ENCODE results near the gene PTOV1.
A peak's percentile ranks its signal among the peaks of the same experiment; 100 is the strongest.
"Not testable (repeated sequence)": the region's sequence is repeated elsewhere in the genome, so short reads cannot be mapped to it uniquely, and the experiment has no call there.

The PTOV1 gene

DNA sequence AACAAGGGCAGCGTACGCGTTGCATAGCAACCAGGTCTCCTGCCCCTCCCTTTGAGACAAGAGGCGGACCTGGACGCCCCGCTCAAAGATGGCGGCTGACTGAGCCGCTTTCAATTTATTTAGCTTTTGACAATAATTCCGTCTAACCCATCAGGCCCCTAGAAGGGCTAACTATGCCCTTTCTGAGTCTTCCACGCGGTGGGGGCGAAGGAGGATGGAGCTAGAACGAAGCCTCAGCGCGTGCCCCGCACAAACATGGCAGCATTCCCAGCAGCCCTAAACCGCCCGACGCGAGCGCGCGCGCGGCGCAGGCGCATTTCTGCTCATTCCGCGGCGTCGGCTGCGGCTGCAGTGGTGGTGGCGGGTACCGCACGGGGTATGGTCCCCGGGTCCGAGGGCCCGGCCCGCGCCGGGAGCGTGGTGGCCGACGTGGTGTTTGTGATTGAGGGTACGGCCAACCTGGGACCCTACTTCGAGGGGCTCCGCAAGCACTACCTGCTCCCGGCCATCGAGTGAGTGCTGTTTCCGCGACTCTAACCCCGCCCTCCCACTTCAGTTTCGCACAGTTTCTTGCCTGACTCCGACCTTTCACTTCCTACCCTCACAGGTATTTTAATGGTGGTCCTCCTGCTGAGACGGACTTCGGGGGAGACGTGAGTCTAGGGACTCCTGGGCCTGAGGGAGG, 32.9 kb upstream of the PTOV1 start, which contains the start of gene MED25:
TSS of gene MED25 (plus strand) at position 326 of the 685 bp plus-strand sequence. CDS start at position 379, 53 bp downstream.
- peak; percentile 86 for DNase-seq (ENCODE audit: low spot score)

DNA sequence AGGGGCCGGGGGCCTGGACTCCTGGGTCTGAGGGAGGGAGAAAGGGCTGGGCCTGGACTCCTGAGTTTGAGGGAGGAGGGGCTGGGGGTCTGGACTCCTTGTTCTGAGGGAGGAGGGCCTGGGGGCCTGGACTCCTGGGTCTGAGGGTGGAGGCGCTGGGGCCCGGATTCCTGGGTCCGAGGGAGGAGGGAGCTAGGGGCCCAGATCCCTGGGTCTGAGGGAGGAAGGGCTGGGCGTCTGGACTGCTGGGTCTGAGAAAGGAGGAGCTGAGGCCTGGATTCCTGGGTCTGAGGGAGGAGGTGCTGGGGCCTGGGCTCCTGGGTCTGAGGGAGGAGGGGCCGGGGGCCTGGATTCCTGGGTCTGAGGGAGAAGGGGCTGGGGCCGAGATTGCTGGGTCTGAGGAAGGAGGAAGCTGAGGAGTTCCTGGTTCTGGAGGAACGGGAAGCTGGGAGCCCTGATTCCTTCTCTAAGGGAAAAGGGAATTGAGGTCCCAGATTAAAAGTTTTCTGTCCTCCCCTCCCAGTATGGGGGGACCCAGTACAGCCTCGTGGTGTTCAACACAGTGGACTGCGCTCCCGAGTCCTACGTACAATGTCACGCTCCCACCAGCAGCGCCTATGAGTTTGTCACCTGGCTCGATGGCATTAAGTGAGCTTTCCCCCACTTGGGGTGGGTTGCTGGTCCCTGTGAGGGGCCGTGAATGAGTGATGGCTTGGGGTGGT, 32.1 kb upstream of the PTOV1 start:
- DNase-seq (ENCODE audit: low spot score): no peak

DNA sequence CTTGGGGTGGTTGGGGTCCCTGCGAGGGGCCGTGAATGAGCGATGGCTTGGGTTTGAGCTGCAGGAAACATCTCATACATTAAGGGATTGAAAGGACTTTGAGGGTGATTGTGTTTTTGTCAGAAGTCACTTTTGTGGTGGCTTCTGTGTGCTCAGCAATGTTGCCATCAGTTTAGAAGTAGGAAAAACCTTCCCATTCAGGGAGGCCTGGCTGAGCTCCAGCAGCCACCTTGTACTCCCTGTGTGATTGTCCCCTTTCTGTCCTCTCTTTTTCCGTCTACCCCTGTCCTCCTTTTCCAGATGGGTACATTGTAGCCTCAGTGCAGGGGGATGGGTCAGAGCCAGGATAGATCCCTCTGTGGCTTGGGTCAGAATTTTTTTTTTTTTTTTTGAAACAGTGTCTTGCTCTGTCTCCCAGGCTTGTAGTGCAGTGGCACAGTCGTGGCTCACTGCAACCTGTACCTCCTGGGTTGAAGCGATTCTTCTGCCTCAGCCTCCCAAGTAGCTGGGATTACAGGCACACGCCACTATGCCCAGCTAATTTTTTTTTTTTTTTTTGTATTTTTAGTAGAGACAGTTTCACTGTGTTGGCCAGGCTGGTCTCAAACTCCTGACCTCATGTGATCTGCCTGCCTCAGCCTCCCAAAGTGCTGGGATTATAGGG, 31.4 kb upstream of the PTOV1 start:
- not testable (repeated sequence) for DNase-seq (ENCODE audit: low spot score)

DNA sequence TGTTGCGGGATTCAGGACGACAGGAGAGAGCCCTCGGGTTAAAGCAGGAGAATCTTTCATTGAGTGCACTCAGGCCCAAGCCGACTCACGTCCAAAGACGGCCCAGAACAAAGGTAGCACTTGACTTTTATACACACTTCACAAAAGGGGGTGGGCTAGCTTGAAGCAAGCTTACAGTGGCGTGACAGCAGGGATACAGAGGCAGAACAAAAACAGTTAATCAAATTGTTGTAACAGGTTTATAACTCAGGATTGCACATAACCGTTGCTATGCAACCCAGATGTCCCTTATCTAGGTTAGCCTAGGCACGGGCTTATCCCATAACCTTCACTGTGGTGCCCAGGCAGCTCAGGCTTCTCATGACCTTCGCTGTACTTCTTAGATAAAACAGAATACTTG, 30.8 kb upstream of the PTOV1 start:
- DNase-seq (ENCODE audit: low spot score): no peak

DNA sequence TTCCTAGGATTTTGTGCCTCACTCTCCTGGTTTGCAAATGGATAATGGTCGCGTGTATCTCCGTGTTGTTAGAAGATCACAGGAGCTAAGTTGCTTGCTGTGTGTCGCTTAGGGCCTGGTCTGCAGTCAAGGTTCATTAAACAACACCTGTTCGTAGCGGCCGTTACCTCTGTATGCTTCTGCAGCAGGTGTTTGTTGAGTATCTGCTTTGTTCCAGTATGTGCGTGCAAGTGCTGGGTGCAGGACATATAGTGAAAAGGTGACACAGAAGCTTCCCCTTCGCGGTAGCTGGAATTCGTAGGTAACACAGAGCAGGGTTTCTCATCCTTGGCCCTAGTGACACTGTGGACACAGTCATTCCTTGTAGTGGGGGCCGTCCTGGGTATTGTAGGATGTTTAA, 27.5 kb upstream of the PTOV1 start:
- no peak for DNase-seq (ENCODE audit: low spot score)

DNA sequence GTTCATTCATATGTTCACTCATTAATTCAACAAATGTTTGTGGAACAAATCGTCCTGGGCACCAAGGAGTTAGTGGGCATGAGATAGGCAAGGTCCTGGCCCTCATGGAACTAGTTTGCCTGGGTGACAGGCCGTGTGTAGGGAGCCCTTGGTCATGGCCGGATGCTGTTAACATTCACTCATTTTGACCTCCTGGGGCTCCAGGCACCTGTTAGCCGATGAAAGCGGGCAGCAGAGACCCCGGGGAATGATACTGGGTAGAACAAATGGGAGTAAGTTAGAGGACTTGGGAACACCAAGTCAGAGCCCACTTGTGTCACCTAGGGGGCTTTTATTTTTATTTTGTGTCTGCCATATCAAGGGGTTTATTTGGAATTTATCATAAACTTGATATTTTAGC, 26.3 kb upstream of the PTOV1 start:
- DNase-seq (ENCODE audit: low spot score): no peak

DNA sequence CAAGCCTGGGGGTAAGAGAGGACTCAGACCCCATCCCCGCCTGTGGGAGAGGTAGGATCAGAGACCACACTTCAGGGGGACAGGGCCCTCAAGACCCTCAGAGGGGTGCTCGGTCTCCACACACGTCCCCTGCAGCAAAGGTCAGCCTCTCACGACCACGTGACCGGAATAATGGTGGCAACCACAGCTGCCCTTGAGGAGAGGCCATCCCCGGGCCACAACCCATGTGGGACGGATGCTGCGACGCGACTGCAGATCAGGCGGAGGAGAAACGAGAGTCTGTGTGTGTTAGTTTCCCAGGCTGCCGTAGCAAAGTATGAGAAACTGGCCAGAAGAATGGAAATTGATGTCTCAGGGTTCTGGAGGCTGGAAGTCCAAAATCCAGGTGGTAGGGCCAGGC, 23.9 kb upstream of the PTOV1 start:
- DNase-seq (ENCODE audit: low spot score): no peak

DNA sequence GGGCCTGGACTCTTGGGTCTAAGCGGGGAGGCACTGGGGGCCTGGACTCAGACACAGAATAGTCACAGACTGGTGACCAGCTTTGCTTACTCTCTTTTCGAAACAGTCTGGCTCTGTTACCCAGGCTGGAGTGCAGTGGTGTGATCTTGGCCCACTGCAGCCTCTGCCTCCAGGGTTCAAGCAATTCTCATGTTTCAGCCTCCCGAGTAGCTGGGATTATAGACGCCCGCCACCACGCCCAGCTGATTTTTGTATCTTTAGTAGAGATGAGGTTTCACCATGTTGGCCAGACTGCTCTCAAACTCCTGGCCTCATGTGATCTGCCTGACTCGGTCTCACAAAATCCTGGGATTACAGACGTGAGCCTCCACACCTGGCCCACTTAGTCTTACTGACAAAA, 21.8 kb upstream of the PTOV1 start:
- DNase-seq (ENCODE audit: low spot score): no peak

DNA sequence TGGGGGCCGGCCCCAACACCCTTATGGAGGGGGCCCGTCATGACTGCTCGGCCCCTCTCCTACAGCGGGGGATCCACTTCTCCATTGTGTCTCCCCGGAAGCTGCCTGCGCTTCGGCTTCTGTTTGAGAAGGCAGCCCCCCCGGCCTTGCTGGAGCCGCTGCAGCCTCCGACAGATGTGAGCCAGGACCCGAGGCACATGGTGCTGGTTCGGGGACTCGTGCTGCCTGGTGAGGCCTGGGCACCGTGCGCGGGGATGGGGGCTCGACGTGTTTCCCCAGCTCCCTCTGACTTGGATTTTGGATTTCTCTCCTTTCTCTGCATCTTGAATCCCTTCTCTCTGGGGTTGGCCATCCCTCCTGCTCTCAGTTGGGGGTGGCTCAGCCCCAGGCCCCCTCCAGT, 21.2 kb upstream of the PTOV1 start:
- DNase-seq (ENCODE audit: low spot score): no peak

DNA sequence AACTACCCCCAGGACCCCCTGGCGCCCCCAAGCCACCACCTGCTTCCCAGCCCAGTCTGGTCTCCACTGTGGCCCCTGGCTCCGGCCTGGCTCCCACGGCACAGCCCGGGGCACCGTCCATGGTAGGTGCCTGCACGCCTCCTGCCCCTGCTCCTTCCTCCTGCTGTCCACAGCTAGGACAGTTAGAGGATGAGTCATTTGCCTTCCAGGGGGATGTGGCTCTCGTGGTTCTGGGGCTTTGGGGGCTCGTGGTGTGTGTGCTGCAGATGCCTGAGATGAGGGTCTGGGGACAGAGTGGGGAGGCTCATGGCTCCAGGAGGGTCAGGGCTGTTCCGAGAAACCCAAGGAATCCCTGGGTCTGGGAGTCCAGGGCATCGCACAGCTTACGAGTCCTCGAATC, 20.2 kb upstream of the PTOV1 start:
- no peak for DNase-seq (ENCODE audit: low spot score)

DNA sequence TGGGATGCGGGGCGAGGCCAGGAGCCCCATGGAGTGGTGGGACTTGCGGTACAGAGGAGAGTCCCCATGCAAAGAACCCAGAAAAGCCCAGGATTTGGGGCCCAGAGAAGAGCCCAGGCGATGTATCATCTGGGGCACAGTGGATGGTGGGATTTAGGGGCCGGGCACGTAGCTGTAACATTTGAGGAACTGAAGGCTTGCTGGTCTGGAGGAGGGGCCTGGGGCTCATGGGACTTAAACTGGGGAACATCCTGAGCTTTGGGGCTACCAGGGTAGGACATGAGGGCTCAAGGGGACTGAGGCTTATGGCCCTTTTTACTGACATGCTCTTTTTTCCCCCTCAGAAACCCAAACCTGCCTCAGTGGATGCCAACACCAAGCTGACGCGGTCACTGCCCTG, 19.4 kb upstream of the PTOV1 start:
- DNase-seq (ENCODE audit: low spot score): no peak

DNA sequence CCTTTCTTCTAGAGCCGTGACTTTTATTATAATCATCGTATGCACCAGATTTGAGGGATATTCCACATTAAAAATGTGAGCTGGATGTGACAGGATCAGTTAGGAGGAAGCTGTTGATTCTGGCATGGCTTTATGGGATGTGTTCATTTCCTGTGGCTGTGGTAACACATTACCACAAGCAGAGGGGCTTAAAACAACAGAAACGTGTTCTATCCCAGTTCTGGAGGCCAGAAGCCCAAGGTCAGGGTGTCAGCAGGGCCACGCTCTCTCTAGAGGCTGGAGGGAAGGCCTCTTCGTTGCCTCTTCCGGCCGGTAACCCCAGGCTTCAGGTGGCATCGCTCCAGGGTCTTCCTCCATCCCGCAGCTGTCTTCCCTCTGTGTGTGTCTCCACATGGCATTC, 18.4 kb upstream of the PTOV1 start:
- DNase-seq (ENCODE audit: low spot score): no peak

DNA sequence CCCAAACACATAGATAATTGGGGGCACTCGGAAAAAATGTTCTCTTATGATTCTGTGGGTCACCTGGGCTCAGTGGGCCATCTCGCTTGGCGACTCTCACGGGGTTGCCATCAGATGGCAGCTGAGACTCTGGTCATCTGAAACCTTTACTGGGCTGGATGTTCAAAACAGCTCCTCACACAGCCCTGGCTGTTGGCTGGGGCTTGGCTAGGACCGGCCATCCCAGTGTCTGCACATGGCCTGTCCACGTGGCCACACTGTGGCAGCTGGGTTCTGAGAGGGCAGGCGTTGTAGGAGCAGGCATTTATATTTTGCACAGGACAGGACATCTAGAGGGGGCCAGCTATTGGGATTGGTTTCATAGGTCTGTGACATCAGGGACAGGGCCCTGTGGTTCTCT, 17.4 kb upstream of the PTOV1 start:
- no peak for DNase-seq (ENCODE audit: low spot score)

DNA sequence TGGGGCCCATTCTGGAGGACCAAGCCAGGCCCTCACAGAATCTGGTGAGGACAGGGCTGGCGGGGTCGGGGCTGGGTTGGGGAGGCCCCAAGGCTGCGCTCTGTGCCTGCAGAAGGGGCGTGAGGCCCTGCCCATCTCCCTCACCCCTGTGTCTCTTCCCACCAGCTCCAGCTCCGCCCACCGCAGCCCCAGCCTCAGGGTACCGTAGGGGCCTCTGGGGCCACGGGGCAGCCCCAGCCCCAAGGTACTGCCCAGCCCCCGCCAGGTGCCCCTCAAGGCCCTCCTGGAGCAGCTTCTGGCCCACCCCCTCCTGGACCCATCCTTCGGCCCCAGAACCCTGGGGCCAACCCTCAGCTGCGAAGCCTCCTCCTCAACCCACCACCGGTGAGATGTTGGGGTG, 15.4 kb upstream of the PTOV1 start:
- DNase-seq (ENCODE audit: low spot score): no peak

DNA sequence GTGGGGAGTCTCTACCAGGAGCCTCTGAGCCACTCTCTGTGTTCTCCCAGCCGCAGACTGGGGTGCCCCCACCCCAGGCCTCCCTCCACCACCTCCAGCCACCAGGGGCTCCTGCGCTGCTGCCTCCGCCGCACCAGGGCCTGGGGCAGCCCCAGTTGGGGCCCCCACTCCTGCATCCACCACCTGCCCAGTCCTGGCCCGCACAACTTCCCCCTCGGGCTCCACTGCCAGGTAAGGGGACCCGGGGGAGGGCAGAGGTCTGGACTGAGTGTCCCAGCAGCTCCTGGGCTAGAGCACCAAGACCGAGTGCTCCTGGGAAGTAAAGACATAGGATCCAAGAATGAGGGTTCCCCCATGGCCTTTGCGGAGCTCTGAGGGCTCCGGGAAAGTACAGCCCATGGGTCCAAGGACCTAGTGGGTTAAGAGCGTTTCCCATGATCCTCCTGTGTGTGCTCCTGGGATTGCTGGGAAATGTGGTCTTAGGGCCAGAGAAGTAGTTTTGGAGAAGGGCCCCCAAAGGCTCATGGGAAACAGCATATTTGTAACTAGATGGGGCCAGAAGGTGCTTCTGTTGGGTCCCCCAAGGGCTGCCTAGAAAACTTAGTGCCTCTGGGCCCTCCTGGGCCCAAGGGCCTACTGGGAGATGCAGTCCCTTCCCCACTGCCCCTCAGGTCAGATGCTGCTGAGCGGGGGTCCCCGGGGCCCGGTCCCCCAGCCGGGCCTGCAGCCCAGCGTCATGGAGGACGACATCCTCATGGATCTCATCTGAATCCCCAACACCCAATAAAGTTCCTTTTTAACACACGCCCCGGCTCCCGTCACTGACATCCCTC, 14.6 kb upstream of the PTOV1 start:
- DNase-seq (ENCODE audit: low spot score): no peak

DNA sequence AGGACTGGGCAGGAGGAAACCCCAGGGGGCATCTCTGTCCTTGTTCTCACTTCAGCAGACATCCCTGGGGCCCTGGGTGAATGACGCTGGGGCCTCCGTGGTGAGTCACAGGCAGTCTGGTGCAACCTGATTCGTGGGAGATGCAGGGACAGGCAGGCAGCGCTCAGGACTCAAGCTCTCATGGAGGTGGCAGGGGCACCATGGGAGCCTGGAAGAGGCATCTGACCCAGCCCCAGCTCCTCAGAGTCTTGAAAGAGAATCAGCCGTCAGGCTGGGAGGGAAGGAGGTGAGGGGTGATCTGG, 14.0 kb upstream of the PTOV1 start:
- no peak for DNase-seq (ENCODE audit: low spot score)

DNA sequence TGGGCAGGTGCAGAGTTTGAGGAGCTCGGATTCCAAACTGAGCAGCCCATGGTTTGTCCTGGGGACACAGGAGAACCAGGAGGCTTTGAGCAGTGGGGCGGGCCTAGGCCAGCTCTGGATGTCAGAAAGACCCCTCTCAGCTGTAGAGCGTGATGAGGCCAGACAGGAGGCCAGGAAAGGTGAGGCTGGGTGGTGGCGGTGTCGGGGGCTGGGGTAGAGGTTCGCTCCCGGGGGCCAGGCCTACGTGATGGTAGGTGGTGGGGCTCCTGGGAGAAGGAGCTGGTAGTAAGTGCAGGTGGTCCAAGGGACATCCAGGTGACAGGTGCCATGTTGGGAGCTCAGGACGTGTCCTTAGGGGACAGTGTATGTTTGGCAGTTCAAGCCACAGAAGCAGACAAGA, 13.5 kb upstream of the PTOV1 start:
- DNase-seq (ENCODE audit: low spot score): no peak

DNA sequence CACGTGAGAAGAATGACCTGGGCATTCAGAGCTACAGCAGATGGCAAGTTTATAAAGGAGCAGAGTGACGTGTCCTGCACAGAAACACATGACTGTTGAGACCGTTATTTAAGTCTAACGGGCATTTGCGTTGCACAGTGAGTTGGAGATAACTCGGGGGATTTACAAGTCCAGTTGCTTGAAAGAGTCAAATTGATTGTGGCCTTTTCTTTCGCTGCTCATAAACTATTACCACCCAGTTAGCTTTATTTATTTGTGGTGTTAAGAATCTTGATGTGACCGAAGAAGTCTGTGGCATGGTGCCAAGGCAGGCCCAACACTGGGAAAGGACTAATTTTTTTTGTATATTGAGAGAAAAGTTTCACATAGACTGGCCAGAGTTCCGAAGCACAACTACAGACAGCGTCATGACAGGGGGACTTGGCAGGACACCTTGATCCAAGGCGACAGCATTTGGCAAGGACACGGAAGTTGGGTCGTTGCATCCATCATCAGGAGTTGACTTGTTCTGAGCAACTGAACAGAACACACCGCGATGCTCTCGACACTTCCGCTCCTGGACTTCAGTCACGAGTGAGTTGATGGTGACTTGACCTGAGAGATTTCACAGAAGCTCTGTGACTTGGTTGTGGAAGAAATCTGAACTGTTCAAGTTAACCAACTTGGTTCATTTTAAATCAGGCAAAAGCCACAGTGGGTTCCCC, 11.9 kb upstream of the PTOV1 start:
- DNase-seq (ENCODE audit: low spot score): no peak

DNA sequence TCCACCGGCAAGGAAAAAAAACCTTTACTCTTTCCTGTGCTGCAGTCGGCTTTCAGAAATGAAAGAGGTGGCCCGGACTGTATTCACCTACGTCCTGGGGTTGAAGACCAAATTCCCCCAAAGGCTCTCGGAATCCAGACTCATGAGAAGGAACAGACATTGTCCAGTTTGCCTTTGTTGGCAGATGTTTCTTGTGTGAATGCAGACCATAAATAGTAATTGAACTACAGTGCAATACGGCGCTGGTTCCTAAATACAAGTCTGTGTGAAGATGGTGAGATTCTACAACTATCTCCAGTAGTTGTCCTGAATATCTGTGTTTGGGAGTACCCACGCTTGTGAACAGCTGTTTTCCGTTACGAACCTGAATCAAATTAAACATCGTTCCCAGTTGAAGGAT, 11.2 kb upstream of the PTOV1 start:
- no peak for DNase-seq (ENCODE audit: low spot score)

DNA sequence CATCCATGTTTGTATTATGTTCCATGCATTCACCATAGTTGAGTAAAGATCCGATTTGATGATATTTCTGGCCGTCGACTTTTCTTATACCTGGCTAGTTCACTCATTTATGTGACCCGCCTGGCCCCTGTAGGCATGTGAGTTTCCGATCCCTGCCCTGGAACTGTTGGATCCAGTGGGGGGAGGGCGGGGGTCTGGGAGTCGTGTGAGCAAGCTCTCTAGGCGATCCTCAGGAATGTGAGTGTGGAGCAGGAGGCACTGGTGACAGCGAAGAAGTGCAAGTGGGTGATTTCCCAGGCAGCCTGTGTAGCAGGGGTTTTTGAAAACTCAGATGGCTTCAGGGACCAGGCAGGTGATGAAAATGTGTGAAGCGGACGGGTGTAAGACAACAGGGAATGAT, 10.6 kb upstream of the PTOV1 start:
- DNase-seq (ENCODE audit: low spot score): no peak

DNA sequence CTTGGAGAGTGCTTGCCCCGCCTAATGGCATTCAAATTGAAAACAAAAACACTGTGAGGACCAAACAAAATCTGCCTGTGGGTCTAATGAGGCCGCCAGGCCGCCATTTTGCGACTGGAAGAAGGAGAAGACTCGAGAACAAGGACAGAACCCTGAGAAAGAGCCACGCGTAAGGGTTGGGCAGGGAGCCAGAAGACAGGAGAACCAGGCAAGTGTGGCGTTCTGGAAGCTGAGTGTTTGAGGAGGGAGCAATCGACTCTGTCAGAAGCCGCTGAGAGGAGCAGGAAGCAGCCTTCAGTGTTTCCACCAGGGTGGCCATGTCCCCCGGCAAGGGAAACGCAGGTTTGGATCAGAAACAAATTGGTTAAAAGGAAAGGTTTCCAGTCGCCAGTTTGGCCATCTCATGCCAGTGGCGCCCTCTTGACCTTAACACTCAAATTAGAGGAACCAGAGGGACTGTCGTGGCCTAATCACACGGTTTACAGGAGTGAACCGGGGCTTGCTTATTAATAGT, 10.2 kb upstream of the PTOV1 start:
- DNase-seq (ENCODE audit: low spot score): no peak

DNA sequence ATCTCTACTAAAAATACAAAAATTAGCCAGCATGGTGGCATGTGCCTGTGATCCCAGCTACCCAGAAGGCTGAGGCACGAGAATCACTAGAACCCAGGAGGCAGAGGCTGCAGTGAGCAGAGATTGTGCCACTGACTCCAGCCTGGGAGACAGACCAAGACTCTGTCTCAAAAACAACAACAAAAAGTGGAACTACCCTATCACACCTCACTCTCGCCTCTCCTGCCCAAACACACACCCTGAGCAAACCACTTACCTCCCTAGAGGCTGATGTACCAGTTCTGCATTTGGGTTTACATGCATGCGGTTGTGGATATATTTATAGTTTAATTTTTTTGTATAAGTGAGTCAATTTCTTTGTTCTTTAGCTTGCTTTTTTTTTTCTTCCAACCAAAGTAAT, 7.7 kb upstream of the PTOV1 start:
- no peak for DNase-seq (ENCODE audit: low spot score)
